CD4-positive, CD25-positive, alpha-beta regulatory T cell (primary cell): ENCODE data around the gene IFIT3. TPM values are rescaled to one million over a fixed set of nuclear protein-coding genes. Genes with fewer than 3 reads are reported as not detected.
A peak's percentile ranks its signal among the peaks of the same experiment; 100 is the strongest.

ENCODE experiments used
- ATAC-seq, 2 donors: fragments of 150-1000 bp; cut with Tn5 transposase; one replicate each; pipeline ENCODE4 v1.10.0; 2021; ENCODE audit warnings: low read depth in 2 of 2, moderate number of reproducible peaks in 2 of 2, moderate library complexity in 1 of 2
- DNase-seq, 3 donors: peaks; one replicate each; pipeline versions ENCODE4 v3.0.0 to v3.0.0-alpha.2; 2012 to 2022; ENCODE audit warnings: mixed read lengths in 1 of 3
- H3K27ac ChIP-seq: one replicate; pipeline ENCODE4 v1.7.0; 2013; ENCODE audit warnings: mild to moderate bottlenecking, low read length; ENCODE audit not compliant: insufficient read depth, poor library complexity, severe bottlenecking
- H3K27me3 ChIP-seq: one replicate; pipeline ENCODE4 v1.7.0; 2013; ENCODE audit warnings: low read length; ENCODE audit not compliant: control insufficient read depth, insufficient read depth
- H3K36me3 ChIP-seq: one replicate; pipeline ENCODE4 v1.7.0; 2013; ENCODE audit warnings: mild to moderate bottlenecking, low read length, moderate library complexity; ENCODE audit not compliant: control insufficient read depth, insufficient read depth
- H3K4me1 ChIP-seq: 2 replicates; pipeline ENCODE4 v1.7.0; 2013; ENCODE audit warnings: mild to moderate bottlenecking, low read length; ENCODE audit not compliant: insufficient read depth, control insufficient read depth, poor library complexity, severe bottlenecking
- H3K4me3 ChIP-seq: one replicate; pipeline ENCODE4 v1.7.0; 2013; ENCODE audit warnings: low read depth, mild to moderate bottlenecking, low read length, moderate library complexity
- H3K9me3 ChIP-seq, 2 experiments: 1 replicate in 1 of 2; 2 replicates in 1 of 2; pipeline ENCODE4 v1.7.0; 2013; ENCODE audit warnings: low read length in 2 of 2, mild to moderate bottlenecking in 1 of 2, moderate library complexity in 1 of 2; ENCODE audit not compliant: control insufficient read depth in 2 of 2
- H3K27ac Mint-ChIP-seq, 3 donors: one replicate each; pipeline ENCODE4 v1.8.0; 2020 to 2022; ENCODE audit warnings: mild to moderate bottlenecking in 3 of 3, mixed read lengths in 3 of 3, moderate library complexity in 2 of 3
- H3K27me3 Mint-ChIP-seq: one replicate; pipeline ENCODE4 v1.8.0; 2022; ENCODE audit warnings: mild to moderate bottlenecking, mixed read lengths
- H3K36me3 Mint-ChIP-seq: one replicate; pipeline ENCODE4 v1.8.0; 2020; ENCODE audit warnings: mixed read lengths
- H3K4me1 Mint-ChIP-seq, 4 donors: one replicate each; pipeline ENCODE4 v1.8.0; 2020 to 2022; ENCODE audit warnings: mixed read lengths in 4 of 4, mild to moderate bottlenecking in 1 of 4
- H3K4me3 Mint-ChIP-seq, 4 donors: one replicate each; pipeline ENCODE4 v1.8.0; 2020 to 2022; ENCODE audit warnings: mild to moderate bottlenecking in 4 of 4, mixed read lengths in 4 of 4, moderate library complexity in 3 of 4
- H3K9me3 Mint-ChIP-seq, 7 donors: one replicate each; pipeline ENCODE4 v1.8.0; 2020 to 2022; ENCODE audit warnings: mixed read lengths in 7 of 7, mild to moderate bottlenecking in 3 of 7, moderate library complexity in 2 of 7
- polyA plus RNA-seq, 4 donors: library from polyadenylated mRNA; unstranded; fragments of 300-500 nt; fragmentation: Illumina TruSeq; gene quantifications; one replicate each; pipeline ENCODE4 v1.2.3, GENCODE V29; 2021
- total RNA-seq: library from RNA; stranded (reverse); gene quantifications from one replicate; pipeline ENCODE4 v1.2.3, GENCODE V29; 2022

IFIT3 gene
- 9.0 TPM for total RNA-seq
- 10 to 100 TPM; 12.4 to 25.9 (median 18.1) TPM for polyA plus RNA-seq

GRCh38 chr10:89327803-89328441, at the start of gene IFIT3:
Gene IFIT3, plus strand, starts transcription at chr10:89327997. Its CDS starts 77 bp downstream, at chr10:89328074.
- Mint-ChIP-seq H3K27ac (peak within 1 kb of the TSS; percentile 71 to 88 (median 85)), H3K27me3 (peaks cover 9% of the 10 kb centered on the region), H3K4me3 (peak within 1 kb of the TSS; percentile 84 to 95 (median 88)), H3K4me1 (peaks cover 20 to 58% (median 40%) of the 10 kb centered on the region in 4 donors), H3K36me3 (no peaks in the 10 kb centered on the region), H3K9me3 (peaks cover 0 to 3% (median 0%) of the 10 kb centered on the region in 7 donors)
- DNase-seq (peak in 2 of 3 donors; percentile 23 to 74), ATAC-seq (peak; percentile 49 to 63)
- Histone ChIP-seq H3K9me3 (no peaks in the 10 kb centered on the region), H3K27me3 (no peaks in the 10 kb centered on the region), H3K4me1 (peaks cover 34% of the 10 kb centered on the region), H3K36me3 (no peaks in the 10 kb centered on the region), H3K27ac (peak within 1 kb of the TSS; percentile 47), H3K4me3 (peak within 1 kb of the TSS; percentile 96)

GRCh38 chr10:89278034-89278535, 49.7 kb upstream of the IFIT3 start:
- Histone ChIP-seq H3K4me1 (no peaks in the 10 kb centered on the region), H3K27ac (no peak overlapping the region), H3K4me3 (no peak overlapping the region), H3K36me3 (no peaks in the 10 kb centered on the region), H3K27me3 (peaks cover 4% of the 10 kb centered on the region), H3K9me3 (no peaks in the 10 kb centered on the region)
- no peak for ATAC-seq
- no peak for DNase-seq
- no peak overlapping the region for H3K27ac Mint-ChIP-seq
- H3K36me3 Mint-ChIP-seq = no peaks in the 10 kb centered on the region
- H3K4me3 Mint-ChIP-seq = no peak overlapping the region
- no peaks in the 10 kb centered on the region for H3K4me1 Mint-ChIP-seq
- H3K27me3 Mint-ChIP-seq = peaks cover 4% of the 10 kb centered on the region
- H3K9me3 Mint-ChIP-seq = no peaks in the 10 kb centered on the region

GRCh38 chr10:89278900-89279392, 48.9 kb upstream of the IFIT3 start:
- Mint-ChIP-seq H3K27me3 (peaks cover 4% of the 10 kb centered on the region), H3K36me3 (no peaks in the 10 kb centered on the region), H3K4me3 (no peak overlapping the region), H3K4me1 (no peaks in the 10 kb centered on the region), H3K9me3 (no peaks in the 10 kb centered on the region), H3K27ac (peak overlapping the region in 1 of 3 donors; percentile 90)
- no peak overlapping the region for H3K4me3 ChIP-seq
- no peaks in the 10 kb centered on the region for H3K36me3 ChIP-seq
- H3K27ac ChIP-seq = no peak overlapping the region
- H3K27me3 ChIP-seq = peaks cover 4% of the 10 kb centered on the region
- no peaks in the 10 kb centered on the region for H3K4me1 ChIP-seq
- H3K9me3 ChIP-seq = no peaks in the 10 kb centered on the region
- ATAC-seq = no peak
- no peak for DNase-seq

GRCh38 chr10:89279421-89279869, 48.4 kb upstream of the IFIT3 start:
- Mint-ChIP-seq H3K4me1 (no peaks in the 10 kb centered on the region), H3K36me3 (no peaks in the 10 kb centered on the region), H3K27me3 (peaks cover 4% of the 10 kb centered on the region), H3K9me3 (no peaks in the 10 kb centered on the region), H3K27ac (peak overlapping the region in 1 of 3 donors; percentile 90), H3K4me3 (no peak overlapping the region)
- peaks cover 4% of the 10 kb centered on the region for H3K27me3 ChIP-seq
- no peak overlapping the region for H3K27ac ChIP-seq
- no peaks in the 10 kb centered on the region for H3K9me3 ChIP-seq
- no peaks in the 10 kb centered on the region for H3K4me1 ChIP-seq
- no peak for ATAC-seq
- no peak for DNase-seq
- H3K4me3 ChIP-seq = no peak overlapping the region
- no peaks in the 10 kb centered on the region for H3K36me3 ChIP-seq

GRCh38 chr10:89280508-89280907, 47.3 kb upstream of the IFIT3 start:
- Histone ChIP-seq H3K4me3 (no peak overlapping the region), H3K9me3 (no peaks in the 10 kb centered on the region), H3K36me3 (no peaks in the 10 kb centered on the region), H3K4me1 (no peaks in the 10 kb centered on the region), H3K27ac (no peak overlapping the region), H3K27me3 (peaks cover 2% of the 10 kb centered on the region)
- Mint-ChIP-seq H3K27ac (no peak overlapping the region), H3K4me3 (no peak overlapping the region), H3K9me3 (no peaks in the 10 kb centered on the region), H3K27me3 (peaks cover 4% of the 10 kb centered on the region), H3K4me1 (no peaks in the 10 kb centered on the region), H3K36me3 (no peaks in the 10 kb centered on the region)
- DNase-seq = no peak
- ATAC-seq = no peak

GRCh38 chr10:89281606-89282395, 46.0 kb upstream of the IFIT3 start:
- H3K9me3 ChIP-seq = no peaks in the 10 kb centered on the region
- no peak overlapping the region for H3K27ac ChIP-seq
- no peaks in the 10 kb centered on the region for H3K36me3 ChIP-seq
- H3K27ac Mint-ChIP-seq = no peak overlapping the region
- ATAC-seq (no peak), DNase-seq (no peak)
- H3K9me3 Mint-ChIP-seq = no peaks in the 10 kb centered on the region
- H3K27me3 ChIP-seq = no peaks in the 10 kb centered on the region
- no peak overlapping the region for H3K4me3 Mint-ChIP-seq
- H3K36me3 Mint-ChIP-seq = no peaks in the 10 kb centered on the region
- no peak overlapping the region for H3K4me3 ChIP-seq
- no peaks in the 10 kb centered on the region for H3K4me1 Mint-ChIP-seq
- no peaks in the 10 kb centered on the region for H3K4me1 ChIP-seq
- peaks cover 8% of the 10 kb centered on the region for H3K27me3 Mint-ChIP-seq

- DNase-seq (no peak), ATAC-seq (no peak)
- no peaks in the 10 kb centered on the region for H3K36me3 ChIP-seq
- H3K4me3 ChIP-seq = no peak overlapping the region
- no peaks in the 10 kb centered on the region for H3K4me1 ChIP-seq
- no peaks in the 10 kb centered on the region for H3K9me3 ChIP-seq
- Mint-ChIP-seq H3K4me3 (no peak overlapping the region), H3K36me3 (no peaks in the 10 kb centered on the region), H3K4me1 (no peaks in the 10 kb centered on the region), H3K9me3 (no peaks in the 10 kb centered on the region), H3K27ac (no peak overlapping the region), H3K27me3 (peaks cover 8% of the 10 kb centered on the region)
- H3K27ac ChIP-seq = no peak overlapping the region
- no peaks in the 10 kb centered on the region for H3K27me3 ChIP-seq
These were observed 44.5 kb upstream of the IFIT3 start for GRCh38 chr10:89283025-89283935.
